ENCODE data around the gene DAPK3.
"Not testable (repeated sequence)": the region's sequence is repeated elsewhere in the genome, so short reads cannot be mapped to it uniquely, and the experiment has no call there.

The DAPK3 gene

GRCh38 chr19:3970808-3971598 is at the start of gene DAPK3:
TSS of gene DAPK3 (minus strand) at chr19:3971099. CDS start at chr19:3969735, 1,364 bp downstream.
- DNase-seq: peak; percentile 92

DNA sequence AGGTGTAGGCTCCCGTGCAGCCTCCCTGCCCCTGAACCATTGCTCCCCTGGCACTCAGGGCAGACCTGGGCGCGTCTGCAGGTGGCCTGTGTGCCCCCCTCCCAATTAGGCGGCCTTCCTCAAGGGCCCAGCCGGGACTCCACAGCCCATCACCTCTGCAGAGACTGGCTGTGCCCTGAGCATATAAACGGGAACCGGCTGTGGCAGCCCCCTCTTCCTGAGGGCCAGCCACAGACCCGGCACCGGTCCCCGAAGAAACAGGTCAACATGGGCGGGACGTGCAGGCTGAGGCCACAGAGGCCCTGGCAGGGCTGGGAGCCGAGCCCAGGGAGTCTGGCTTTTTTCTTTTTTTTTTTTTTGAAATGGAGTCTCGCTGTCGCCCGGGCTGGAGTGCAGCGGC is 48.7 kb upstream of the DAPK3 start:
- no peak for DNase-seq

DNA sequence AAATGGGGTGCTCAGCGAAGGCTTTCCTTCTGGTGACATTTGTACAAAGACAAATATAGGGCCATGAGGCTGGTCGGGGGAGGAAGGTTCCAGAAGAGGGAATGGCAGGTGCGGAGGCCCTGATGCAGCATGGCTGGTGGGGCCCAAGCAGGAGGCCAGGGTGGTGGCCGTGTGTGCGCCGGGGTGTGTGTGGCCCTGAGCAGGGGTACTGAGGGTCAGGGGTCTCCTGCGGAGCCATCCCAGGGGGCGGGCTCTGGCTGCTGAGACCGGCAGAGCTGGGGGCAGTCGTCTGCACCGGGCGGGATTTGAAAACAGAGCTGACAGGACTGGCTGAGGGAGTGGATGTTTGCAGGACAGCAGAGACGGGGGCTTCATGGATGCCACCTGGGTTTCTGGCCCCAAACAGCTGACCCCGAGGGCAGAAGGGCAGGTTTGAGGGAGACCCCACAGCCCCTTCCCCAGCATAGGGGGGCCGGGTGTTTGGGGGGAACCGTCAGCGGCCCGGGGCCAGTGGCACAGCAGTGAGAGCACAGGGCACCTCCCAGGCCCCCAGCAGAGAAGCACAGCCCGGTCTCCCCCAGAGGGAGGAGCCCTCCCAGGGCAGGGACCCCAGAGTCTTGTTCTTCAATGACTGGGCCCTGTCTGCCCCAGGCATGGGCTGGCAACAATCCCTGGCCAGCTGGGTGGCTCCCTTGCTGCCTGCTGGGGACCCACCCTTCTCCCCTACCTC is 48.0 kb upstream of the DAPK3 start:
- DNase-seq: no peak

- DNase-seq: no peak
Measured at GRCh38 chr19:4018140-4018613, 47.3 kb upstream of the DAPK3 start.

DNA sequence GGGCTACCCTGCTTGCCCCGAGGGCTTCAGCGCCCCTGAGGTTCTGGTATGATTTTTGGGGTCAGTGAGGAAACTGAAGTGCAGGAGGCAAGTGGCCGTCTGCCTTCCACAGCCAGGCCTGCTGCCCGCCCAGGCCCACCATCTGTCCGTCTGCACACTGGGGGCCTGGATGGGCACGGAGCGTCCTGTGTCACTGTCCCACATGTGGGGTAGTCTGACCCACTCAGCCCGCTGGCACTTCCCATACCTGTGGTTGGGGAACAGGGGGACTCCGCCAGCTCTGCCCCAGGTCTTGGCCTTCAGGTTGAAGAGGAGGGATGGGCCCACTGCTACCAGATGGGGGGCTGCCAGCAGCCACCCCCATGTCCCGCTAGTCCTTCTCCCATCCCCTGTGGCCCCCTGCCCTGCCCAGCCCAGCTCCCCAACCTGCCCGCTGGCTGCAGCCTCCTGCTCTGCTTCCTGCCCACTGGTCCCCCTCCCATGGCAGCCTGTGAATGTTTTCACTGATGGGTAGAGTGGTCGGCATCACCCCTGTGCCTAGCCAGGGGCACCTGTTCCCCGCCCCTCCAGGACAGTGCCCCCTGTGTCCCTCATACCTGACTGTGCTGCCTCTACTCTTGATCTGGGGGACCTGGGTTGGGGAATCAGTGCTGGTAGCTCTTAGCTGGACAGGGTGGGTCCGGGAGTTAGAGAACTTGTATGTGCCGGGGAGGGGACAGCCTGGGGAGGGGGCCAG is 46.2 kb upstream of the DAPK3 start:
- DNase-seq: no peak

- no peak for DNase-seq
Measured at GRCh38 chr19:4016486-4016885, 45.6 kb upstream of the DAPK3 start.

DNA sequence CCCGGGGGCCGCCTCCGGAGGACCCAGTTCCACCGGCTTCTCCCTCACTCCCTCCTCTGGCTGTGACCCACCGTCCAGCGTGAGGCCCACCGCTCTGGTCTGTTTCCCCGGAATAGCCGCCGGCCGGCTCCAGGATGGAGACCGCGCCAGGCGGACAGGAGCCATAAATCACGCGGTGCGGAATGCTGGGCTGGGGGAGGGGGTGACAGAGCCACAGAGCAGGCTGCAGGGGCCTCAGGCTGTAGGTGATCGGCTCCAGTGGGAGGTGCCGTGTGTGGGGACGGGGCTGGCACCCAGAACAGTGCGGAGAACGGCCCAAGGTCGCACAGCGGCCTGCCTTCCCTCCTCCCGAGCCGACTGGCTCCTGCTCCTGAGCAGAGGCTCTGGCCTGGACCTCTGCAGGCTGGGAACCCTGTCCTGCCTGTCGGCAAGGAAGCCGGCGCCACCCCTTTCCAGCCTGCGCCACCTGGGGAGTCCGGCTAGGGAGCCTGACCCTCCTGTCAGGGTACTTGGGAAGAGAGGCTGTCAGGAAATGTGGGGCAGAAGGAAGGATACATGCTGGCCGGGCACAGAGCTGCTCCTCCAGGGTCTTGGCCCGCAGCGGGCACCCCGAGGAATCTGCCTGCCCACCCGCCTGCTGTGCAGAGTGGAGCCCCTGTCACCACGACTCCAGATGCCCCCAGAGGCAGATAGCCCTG is 45.0 kb upstream of the DAPK3 start:
- no peak for DNase-seq

DNA sequence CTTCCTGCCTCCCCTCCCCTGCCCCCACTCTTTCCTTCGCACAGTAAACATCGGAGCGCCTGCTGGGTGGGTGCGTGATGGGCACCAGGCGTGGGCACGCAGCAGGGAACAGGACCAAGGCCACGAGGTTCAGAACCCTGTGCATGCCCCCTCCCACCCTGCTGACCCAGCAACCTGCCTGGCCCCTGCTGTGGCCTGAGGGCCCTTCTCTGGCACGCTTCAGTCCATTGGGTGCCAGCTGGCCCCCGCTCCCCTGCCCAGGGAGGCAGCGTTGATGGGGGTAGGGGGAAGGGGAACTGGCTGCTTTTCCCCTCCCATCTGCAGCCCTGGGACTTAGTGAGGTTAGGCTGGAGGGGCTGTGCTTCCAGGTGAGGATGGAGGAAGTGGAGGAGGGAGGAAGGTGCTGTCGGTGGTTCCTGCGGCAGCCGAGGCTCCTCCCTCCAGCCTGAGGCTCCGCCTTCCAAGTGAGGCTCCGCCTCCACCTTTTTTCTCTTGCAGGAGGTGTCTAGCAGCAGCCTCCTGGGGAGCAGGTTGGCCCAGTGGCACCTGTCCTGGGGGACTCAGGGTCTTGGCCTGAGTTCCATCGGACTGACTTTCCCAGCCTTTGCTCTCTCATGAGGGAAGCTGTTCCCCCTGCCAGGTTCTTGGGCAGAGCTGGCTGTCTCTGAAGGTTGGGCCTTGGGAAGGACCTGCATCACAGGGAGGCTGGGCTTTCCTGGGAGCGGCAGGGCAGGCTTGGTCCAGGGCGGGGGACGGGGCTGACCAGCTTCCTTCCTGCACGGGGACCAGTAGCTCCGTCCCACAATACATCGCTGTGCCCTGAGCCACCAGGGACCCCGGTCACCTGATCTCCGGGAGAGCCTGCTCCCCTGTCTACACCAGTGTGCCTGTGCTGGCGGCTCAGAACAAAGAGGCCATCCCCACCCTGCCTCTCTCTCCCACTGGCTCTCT is 43.9 kb upstream of the DAPK3 start:
- no peak for DNase-seq

DNA sequence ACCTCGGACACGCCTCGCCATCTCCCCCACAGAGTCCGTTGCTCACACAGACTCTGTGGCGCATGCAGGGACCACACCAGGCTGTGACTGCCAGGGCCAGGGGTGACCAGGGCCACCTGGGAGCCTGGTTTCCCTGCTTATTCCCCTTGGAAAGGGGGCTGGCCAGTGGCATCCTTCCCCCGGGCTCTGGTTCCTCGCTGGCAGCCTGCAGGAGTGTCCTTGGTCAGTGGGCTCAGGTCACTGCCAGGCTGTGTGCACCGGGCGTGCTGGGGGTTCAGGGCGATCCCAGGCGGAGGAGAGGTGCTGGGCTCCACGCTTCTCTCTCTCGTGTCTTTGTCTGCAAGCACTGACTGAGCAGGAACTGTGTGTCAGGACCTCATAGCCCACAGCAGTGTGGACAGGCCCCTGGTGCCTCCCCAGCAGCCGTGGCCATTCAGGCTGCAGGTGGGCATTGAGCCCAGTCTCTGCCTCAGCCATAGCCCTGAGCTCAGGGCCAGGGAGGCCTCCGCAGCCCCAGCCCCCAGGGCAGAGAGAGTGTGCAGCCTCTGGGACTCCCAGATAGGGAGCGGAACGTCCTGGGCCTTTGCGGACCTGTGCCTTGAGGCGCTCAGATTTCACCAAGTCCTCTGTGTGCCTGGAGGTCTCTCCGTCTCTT is 43.1 kb upstream of the DAPK3 start:
- DNase-seq: no peak

DNA sequence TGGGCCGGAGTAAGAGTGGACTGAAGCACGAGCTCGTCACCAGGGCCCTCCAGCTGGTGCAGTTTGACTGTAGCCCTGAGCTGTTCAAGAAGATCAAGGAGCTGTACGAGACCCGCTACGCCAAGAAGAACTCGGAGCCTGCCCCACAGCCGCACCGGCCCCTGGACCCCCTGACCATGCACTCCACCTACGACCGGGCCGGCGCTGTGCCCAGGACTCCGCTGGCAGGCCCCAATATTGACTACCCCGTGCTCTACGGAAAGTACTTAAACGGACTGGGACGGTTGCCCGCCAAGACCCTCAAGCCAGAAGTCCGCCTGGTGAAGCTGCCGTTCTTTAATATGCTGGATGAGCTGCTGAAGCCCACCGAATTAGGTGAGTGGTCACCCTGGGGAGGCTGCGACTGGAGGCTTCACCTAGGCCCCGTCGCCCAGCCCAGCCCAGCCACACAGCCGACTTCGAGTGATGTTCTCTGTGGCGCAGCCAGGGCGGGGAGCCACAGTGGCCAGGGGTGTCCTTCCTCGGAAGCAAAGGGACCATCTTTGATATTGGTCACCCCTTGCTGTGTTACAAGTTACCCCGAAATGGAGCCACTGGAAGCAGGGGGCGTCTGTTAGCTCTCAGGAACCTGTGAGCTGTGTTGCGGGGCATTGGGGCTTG is 42.2 kb upstream of the DAPK3 start:
- DNase-seq: no peak

- no peak for DNase-seq
Measured at GRCh38 chr19:4012092-4012974, 41.4 kb upstream of the DAPK3 start.

GRCh38 chr19:4011430-4011829 is 40.5 kb upstream of the DAPK3 start:
- DNase-seq: not testable (repeated sequence)

DNA sequence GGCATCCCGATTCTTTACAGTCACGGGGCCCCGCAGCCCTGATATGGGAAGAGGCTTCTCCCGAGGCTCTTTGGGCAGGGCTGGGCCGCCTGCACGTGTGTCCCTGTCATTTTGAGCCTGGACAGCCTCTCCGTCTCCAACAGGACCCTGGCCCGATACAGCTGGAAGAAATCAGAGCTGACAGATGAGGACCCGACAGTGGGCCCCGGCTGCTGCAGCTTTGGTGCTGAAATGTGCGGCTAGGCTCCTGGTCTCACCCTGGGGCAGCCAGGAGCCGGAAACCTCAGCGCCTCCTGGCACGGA is 39.9 kb upstream of the DAPK3 start:
- no peak for DNase-seq

- no peak for DNase-seq
Measured at GRCh38 chr19:4009990-4010807, 39.3 kb upstream of the DAPK3 start.

DNA sequence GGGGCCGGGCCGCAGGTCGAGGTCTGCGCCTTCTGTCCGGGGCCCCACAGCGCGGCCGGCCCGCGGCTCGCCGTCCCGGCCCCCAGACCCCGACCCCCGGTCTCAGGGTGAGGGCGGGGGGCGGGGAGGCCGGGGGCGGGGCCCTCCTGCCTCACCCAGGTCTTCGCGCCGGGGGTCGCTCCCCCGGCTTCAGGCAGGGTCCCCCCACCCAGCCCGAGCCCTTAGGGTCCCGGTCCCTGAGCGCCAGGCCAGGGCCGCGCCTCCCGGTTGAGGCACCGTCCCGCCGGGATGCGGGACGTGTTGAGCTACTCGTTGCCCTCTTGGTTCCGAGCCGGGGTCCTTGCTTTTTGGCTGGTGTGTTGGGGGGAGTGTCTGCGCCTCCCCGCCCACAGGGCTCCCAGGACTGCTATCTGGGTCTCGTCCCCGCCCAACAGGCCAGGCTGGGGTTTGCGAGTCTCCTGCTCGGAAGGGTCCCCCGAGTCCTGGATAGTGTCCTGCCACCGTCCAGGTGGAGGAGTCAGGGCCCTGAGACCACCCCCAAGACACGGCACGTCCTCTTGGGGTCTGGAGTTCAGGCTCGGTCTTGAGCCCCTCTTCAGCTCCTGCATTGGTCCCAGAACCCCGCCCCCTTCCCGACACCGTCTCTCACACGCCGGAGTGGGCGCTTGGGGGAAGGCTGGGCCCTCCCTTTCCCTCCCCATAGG is 37.1 kb upstream of the DAPK3 start:
- peak; percentile 35 for DNase-seq

DNA sequence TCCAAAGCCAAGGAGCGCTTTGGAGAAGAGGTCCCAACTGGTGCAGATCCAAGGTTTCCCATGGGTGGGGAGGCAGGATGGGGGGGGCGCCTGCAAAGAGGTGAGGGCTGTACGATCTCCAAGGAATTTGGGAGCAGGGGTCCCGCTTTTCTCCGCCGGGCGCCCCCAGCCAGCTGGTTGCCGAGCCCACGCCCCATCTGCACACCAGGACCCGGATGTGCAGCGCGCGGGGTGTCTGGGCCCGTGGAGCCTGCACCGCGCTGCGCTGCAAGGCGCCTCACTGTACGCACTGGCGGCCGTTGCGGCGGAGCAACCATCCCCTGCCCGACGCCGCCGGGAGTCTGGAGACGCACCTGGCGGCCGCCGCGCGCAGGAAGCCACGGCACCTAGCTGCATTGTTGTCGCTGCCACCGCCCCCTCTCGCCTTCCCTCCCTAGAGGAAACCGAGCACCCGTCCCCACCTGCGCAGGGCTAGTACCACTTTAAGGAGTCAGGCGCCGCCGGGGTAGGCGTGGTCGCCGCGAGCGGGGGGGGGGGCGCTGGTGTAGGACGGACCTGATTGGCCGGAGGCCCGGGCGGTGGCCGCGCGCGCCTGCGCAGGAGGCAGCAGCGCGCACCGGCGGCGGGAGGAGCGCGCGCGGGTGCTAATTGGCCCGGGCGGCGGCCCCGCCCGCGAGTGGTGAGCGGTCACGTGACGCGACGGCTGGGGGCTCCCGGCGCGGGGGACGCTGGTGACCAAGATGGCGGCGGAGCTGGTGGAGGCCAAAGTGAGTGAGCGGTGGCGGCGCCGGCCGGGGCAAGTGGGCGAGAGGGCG is 36.3 kb upstream of the DAPK3 start, which contains the start of gene PIAS4:
TSS of gene PIAS4 (plus strand) at position 716 of the 815 bp plus-strand sequence. CDS start at position 741, 25 bp downstream.
- peak; percentile 97 for DNase-seq

DNA sequence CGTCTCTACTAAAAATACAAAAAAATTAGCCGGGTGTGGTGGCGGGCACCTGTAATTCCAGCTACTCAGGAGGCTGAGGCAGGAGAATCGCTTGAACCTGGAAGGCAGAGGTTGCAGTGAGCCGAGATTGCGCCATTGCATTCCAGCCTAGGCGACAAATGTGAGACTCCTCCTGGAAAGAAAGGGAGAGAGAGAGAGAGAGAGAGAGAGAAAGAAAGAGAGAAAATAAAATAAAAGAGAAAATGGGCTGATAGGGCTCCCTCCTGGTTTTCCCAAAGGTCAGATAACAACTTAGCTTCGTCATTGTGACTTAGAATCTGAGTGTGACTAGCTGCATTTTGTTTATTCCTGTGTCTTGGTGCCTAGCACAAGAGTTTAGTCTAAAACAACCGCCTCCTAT is 34.5 kb upstream of the DAPK3 start:
- not testable (repeated sequence) for DNase-seq

Data from activated CD8-positive, alpha-beta memory T cell treated with anti-CD3 and anti-CD28 coated beads, Interleukin-2, amount 50 U/mL, for 4 hours (primary cell).